Retina (tissue), 1 donor: ENCODE data around the gene HMCN1.
"Not testable (repeated sequence)": the region's sequence is repeated elsewhere in the genome, so short reads cannot be mapped to it uniquely, and the experiment has no call there.

Experiments used
- DNase-seq: peaks from one replicate; pipeline ENCODE4 v3.0.0-alpha.2; 2016

The HMCN1 gene

GRCh38 chr1:185860311-185860710 is 126.1 kb downstream of the HMCN1 start:
- no peak for DNase-seq

GRCh38 chr1:185860859-185861258 is 126.7 kb downstream of the HMCN1 start:
- DNase-seq = no peak

GRCh38 chr1:185861630-185862029 is 127.4 kb downstream of the HMCN1 start:
- no peak for DNase-seq

GRCh38 chr1:185862235-185862634 is 128.0 kb downstream of the HMCN1 start:
- DNase-seq = no peak

GRCh38 chr1:185864331-185864730 is 130.1 kb downstream of the HMCN1 start:
- no peak for DNase-seq

- DNase-seq = no peak
Measured at GRCh38 chr1:185864889-185865517, 130.8 kb downstream of the HMCN1 start.

- DNase-seq = no peak
Measured at GRCh38 chr1:185869590-185869989, 135.4 kb downstream of the HMCN1 start.

- DNase-seq = no peak
Measured at GRCh38 chr1:185871627-185872150, 137.5 kb downstream of the HMCN1 start.

- no peak for DNase-seq
Measured at GRCh38 chr1:185874246-185874645, 140.1 kb downstream of the HMCN1 start.

- DNase-seq = no peak
Measured at GRCh38 chr1:185880330-185880729, 146.1 kb downstream of the HMCN1 start.

- peak; percentile 24 for DNase-seq
Measured at GRCh38 chr1:185880779-185881333, 146.7 kb downstream of the HMCN1 start.

GRCh38 chr1:185886046-185886445 is 151.9 kb downstream of the HMCN1 start:
- no peak for DNase-seq

- no peak for DNase-seq
Measured at GRCh38 chr1:185886671-185887070, 152.5 kb downstream of the HMCN1 start.

- not testable (repeated sequence) for DNase-seq
Measured at GRCh38 chr1:185892831-185893403, 158.7 kb downstream of the HMCN1 start.

- DNase-seq = no peak
Measured at GRCh38 chr1:185894791-185895190, 160.6 kb downstream of the HMCN1 start.

GRCh38 chr1:185895208-185895900 is 161.2 kb downstream of the HMCN1 start:
- no peak for DNase-seq

GRCh38 chr1:185896863-185897262 is 162.7 kb downstream of the HMCN1 start:
- DNase-seq = no peak

GRCh38 chr1:185906186-185906585 is 172.0 kb downstream of the HMCN1 start:
- DNase-seq = no peak

- DNase-seq = no peak
Measured at GRCh38 chr1:185907246-185907645, 173.1 kb downstream of the HMCN1 start.

- no peak for DNase-seq
Measured at GRCh38 chr1:185911978-185912377, 177.8 kb downstream of the HMCN1 start.

GRCh38 chr1:185912504-185912903 is 178.3 kb downstream of the HMCN1 start:
- no peak for DNase-seq

- no peak for DNase-seq
Measured at GRCh38 chr1:185914089-185914488, 179.9 kb downstream of the HMCN1 start.

GRCh38 chr1:185916861-185917260 is 182.7 kb downstream of the HMCN1 start:
- no peak for DNase-seq

GRCh38 chr1:185917646-185918045 is 183.5 kb downstream of the HMCN1 start:
- DNase-seq = no peak
